NCI-H187 (cell line): Measurements from ENCODE around the gene VWA3B.
"Not testable (repeated sequence)": the region's sequence is repeated elsewhere in the genome, so short reads cannot be mapped to it uniquely, and the experiment has no call there.

Source experiments
- DNase-seq, 2 experiments: peaks; one replicate each; lab custom pipeline; 2025; lab: John Stamatoyannopoulos, UW

VWA3B gene, protein sequence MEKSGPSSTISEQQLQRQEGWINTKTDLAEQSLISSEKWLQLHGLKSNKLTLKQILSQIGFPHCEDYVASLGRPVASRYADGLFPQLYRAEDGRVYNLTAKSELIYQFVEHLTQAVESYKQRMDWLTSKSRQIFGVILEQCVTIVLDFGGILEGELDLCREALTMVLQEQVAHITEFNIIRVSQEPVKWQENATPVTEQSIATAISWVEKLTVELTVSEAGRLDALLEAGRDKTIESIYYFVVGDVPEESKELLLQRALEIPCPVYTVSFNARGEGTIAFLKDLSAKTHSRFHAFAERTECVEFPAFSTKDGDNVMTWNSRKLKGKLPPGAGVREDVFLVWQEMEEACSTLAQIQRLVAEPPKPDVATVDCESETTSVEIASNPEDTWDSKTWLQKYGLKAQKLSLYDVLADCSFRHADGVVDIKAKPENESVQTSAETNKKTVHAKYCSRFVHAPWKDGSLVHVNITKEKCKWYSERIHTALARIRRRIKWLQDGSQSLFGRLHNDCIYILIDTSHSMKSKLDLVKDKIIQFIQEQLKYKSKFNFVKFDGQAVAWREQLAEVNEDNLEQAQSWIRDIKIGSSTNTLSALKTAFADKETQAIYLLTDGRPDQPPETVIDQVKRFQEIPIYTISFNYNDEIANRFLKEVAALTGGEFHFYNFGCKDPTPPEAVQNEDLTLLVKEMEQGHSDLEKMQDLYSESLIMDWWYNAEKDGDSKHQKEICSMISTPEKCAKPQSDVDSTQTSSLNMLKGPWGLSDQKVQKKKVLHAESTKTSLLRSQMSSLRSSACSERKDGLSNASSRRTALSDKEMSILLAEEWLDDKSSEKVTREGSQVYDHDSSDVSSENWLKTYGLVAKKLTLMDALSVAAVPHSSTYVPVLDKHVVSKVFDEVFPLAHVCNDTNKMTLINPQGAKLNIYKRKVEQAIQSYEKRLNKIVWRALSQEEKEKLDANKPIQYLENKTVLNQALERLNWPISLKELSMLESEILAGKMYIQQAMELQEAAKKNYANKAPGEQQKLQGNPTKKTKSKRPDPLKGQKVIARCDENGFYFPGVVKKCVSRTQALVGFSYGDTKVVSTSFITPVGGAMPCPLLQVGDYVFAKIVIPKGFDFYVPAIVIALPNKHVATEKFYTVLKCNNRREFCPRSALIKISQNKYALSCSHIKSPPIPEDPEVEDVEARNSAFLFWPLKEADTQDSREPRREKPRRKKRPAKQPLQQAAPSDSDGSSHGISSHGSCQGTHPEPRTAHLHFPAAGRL (N-terminal part only)

DNA sequence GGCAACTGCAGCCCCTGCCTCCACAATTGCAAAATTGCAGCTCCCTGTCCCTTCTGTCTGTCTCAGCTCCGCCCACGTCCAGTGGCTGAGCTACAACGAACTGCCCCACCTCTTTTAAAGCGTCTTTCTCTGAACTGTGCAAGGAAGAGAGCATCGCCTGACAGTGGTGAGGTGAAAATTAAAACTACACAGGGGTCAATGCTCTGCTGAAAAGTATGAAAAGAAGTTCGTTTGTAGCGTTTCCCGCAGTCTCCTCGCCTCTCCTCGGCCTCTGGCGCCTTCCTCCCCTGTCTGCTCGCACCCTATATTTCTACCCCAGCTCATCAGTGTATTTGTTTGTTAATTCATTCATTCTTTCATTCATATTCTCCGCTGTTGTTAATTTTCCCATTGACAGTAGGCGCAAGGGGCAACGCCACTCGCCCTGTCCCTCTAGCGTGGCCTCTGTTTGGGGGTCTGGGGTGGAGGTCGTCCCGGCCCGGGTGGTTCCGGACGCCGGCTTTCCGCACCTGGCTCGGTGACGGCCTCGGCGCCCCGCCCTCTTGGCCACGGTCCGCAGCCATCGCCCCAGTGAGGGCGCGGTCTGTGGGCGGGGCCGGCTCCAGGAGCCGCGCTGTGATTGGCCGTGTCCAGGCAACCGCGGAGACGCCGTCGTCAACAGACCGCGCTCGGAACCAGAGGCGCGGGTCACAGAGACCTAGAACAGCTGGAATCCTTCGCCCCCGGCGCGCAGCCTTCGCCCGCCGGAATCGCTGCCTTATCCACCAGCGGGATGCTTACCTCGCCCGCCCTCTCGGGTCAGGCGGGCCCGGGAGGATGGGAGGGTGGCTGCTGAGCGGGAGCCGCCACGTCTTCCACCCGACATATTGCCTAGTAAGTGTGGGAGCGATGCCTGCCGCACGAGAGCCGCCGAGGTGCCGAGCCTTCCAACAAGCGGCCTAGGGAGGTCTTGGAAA, at the start of gene VWA3B:
Gene VWA3B (plus strand): TSS at position 677 of the 956 bp plus-strand sequence. CDS start 5,926 bp downstream, outside the sequence.
- DNase-seq: peak; percentile 67 to 80

DNA sequence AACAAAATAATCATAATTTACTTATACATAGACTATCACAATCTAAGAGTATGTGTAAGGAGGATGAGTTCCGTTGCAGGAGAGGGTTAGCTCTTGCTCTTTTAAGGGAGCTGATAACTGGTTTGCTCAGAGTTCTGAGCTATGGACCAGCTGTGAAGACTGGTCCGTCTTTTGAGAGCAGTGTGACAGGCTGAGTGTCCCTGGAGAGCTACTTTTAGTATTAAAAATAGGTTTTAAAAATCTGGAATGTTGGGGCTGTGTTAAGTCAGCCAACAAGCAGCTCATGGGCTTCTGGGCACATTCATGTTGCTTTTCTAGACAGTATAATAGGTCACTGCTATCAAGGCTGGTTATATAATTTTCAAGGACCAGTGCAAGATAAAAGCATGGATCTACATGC, 49.8 kb upstream of the VWA3B start:
- no peak for DNase-seq

DNA sequence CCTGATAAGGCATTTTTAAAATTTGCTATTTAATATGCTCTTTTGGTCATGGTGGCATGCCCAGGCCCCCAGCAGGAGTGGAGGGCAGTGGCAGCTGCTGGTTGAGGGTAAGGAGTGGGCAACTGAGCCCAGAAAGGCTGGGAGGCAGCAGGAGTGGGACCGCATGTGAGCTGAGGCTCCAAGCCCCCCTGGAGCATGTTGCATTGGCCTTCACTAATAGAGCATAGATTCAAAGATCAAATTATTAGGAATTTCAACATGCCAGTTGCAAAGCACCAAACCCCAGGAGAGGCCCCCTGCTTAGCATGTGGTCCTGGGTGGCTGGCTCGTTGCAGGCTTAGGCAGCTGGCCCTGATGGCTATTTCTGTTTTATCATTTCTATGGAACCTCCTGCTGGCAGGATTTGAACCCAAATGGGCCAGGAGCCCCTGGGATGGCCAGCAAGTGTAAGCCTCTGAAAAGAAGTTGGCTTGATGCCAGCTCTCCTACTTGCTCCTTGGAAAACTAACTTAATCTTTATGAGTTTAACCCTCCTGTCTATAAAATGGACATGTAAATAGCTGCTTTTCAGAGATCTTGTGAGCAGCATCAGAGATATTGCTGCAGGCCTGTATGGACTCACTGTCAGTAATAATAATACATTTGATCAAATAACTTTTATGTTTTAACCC, 49.2 kb upstream of the VWA3B start:
- no peak for DNase-seq

DNA sequence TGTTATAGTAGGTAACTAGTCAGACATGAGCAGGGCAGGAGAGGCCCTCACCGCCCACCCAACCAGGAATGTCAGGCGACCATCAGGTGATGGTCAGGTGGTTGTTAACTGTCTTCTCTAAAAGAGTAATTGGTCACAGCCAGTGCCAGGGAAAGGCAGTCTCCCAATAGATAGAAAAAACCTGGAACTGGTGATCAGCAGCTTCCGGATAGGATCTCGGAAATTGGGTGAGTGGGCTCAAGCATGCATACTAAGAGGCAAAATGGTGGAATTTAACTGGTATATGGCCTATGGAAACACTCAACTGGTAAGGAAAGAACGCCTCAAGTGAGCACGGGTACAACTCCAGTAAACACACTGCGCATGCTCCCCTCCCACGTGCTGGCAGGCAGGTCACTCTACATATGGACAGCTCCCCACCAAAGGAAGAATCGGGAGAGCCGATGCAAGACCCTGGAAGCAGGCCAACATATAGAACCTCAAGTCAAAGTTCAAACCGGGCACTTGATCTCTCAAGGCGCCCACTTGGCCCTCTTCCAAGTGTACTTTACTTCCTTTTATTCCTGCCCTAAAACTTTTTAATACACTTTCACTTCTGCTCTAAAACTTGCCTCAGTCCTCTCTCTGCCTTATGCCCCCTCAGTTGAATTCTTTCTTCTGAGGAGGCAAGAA, 47.7 kb upstream of the VWA3B start:
- DNase-seq: no peak

DNA sequence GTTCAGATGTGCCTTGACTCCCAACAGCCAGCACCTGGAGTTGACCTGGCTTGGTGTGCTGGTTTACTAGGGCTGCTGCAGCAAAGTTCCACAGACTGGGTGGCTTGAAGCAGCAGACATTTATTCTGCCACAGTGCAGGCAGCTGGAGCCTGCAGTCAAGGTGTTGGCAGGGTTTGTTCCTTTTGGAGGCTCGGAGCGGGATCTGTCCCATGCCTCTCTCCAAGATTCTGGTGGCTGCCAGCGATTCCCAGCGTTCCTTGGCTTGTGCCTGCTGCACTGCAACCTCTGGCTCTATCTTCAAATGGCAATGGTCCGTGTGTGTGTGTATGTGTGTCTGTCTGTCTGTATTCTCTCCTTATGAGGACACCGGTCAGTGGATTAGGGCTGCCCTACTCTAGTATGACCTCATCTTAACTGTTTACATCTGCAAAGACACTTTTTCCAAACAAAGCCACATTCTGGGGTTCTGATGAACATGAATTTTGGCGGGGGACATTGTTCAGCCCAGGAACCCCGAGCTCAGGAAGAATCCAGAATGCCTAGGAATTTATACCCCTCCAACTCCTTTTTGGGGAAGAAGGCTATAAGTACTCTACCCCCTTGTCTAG, 46.5 kb upstream of the VWA3B start:
- no peak for DNase-seq

DNA sequence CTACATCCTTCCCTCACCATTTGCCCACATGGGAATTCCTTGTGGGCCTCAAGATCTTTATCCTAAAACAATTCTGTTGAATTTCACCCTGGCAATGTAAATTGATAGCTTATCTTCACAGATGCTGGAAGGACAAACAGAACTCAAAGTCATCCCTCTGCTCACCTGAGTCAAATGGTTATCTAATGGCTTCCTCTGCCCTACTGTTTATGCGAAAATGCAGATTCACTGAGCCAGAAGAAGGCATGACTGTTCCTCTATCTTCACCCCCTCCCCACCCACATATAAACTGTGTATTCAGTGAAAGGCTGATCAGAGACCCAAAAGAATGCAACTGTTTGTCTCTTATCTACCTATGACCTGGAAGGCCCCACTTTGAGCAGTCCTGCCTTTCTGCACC, 43.9 kb upstream of the VWA3B start:
- DNase-seq: no peak

DNA sequence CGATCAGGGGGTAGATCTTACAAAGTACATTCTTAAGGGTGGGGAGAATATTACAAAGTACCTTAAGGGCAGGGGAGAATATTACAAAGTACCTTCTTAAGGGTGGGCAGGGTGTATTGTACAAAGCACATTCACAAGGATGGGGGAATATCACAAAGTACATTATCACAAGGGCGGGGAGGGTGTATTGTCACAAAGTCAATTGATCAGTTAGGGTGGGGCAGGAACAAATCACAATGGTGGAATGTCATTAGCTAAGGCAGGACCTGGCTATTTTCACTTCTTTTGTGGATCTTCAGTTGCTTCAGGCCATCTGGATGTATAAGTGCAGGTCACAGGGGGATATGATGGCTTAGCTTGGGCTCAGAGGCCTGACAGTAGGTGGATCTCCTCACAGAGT, 42.2 kb upstream of the VWA3B start:
- DNase-seq: not testable (repeated sequence)

DNA sequence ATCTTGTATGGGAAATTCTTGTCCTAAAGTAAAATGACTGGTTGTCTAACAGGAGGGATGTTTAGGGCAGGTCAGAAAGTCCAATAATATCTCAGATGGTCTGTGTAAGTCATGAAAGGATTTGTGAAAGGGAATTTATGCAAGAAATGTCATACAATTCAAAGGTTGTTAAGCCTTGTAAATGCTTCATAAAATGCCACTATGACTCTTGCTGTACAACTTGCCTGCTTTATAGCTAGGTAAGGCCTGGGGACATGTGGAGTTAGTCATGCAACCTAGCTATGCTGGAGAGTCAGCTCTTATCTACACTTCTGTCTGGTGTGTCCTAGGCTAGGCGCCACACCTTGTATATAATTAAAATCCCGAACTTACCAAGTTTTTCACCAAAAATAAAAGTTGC, 36.9 kb upstream of the VWA3B start:
- DNase-seq: no peak

DNA sequence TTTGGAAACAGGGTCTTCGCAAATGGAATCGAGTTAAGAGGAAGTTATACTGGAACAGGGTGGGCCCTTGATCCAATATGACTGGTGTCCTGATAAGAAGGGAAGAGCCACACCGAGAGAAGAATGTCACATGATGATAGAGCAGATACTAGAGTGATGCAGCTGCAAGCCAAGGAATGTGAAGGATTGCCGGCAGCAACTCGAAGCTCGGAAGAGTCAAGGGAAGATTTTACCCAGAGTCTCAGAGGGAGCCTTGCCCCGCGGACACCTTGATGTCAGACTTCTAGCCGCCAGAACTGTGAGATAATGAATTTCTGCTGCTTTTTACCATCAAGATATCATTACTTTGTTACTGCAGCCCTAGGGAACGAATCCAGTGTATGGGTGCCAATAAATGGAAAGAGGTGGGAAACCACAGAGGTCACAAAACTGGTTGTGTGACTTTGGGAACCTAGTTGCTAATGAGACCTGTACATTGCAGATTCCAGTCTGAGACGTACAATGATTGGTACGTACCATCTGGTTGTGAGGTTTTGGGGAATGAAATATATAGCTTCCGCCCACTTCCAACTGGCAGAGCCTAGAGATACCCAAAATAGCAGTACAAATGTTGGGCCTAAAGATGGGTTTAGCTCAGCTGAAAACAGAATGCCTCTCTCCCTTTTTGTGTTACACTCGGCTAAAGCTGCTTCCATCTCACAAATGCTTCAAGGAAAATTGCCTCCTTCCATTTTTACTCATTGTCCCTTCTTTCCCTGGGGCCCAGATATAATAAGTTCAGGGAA, 28.6 kb upstream of the VWA3B start:
- DNase-seq: no peak

DNA sequence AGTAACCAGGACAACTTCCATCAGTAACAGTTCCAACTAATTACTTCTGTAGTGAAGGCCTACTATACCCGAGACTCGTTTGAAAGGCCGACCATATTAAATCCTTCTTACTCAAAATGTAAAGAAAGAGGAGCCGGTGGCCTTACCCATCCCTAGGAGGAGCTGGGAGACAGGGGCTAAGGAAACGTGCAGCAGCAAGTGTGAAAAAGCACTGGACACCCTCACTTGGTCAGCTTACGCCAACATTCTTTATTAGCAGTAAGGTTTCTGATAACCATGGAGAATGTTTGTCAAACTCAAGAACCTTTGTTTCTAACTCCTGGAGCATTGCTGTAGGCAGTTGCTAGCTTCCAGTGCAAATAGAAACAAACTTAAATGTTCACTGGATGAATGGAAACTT, 26.7 kb upstream of the VWA3B start:
- DNase-seq: no peak

DNA sequence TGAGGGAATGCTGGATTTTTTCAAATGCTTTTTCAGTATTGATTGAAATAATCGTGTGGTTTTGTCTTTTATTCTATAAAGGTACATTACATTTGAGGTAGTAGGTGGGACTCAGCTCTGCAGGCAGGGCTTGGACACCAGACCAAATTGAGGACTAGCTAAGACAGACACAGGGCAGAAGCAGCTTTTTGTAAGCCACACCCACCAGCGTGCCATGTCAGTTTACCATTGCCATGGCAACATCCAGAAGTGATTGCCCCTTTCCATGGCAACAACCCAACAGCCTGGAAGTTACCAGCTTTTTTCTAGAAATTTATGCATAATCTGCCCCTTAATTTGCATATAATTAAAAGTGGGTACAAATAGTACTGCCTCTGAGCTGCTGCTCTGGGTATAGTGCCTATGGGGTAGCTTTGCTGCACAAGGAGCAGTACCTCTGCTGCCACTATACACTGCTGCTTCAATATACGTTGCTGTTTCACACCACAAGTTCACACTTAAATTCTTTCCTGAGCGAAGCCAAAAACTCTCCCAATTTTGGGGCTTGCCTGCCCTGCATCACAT, 23.6 kb upstream of the VWA3B start:
- no peak for DNase-seq

DNA sequence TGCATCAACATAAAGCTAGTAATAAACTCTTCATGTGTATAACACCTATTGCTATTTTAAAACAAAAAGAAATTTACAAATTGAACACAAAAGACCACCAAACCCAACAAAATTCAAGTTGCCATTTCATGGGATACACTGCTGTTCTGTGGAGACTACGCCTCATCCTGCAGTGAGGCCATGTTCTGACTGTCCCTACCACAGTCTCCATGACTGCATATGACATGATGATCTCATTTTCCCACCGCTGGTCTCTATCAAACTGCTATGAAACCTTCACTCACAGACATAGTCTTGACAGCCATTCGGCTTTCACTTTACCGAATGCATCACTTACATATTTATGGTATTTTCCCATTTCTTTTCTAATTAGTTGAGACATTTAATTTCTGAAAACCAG, 21.2 kb upstream of the VWA3B start:
- no peak for DNase-seq

DNA sequence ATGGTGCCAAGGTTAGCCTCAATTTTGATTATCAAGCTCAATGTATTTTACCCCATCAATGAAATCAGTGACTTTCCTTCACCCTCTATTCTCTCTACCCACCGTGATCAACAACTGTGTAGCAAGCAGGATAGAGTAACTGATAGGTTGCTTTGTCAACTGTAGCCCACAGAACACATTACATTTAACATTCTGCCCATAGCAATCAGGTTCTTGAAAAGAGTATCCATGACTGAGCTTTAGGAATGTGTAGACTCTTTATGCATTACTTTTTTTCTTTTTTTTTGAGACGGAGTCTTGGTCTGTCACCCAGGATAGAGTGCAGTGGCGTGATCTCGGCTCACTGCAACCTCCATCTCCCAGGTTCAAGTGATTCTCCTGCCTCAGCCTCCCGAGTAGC, 19.8 kb upstream of the VWA3B start:
- no peak for DNase-seq

DNA sequence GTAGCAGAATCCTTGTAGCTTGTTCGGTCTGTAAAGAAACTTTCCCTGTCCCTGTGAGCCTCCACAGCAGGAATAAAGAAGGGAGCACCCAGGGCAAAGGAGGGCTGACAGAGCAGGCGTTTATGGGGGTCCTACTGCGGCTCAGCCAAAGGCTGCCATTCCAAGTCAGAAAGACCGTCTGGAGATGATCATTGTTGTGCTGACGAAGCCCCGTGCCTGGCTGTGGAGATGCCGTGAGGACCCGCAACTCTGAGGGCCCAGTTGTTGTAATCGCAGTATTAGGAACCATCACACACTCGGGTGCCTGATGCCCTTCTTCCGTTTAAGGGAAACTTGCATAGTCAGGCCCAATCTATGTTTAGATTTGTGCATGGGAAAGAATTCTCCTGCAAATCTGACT, 16.9 kb upstream of the VWA3B start:
- DNase-seq: no peak

DNA sequence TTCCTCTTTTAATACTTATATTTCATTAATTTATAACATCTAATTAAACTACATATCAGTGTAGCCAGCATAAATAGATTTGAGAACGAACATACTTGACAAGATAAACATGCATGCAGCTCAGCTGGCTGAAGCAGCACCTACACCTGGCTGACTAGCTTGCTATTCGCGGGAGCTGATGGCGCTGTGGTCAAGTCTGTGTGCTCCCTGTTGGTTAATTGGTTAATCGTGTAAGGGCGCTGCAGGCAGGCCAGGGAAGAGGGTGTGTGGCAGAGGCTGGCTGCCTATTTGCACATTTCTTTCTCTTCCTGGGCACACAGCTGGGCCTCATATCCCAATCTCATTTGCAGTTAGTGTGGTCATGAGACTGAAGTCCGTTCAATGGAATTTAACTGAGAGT, 14.5 kb upstream of the VWA3B start:
- no peak for DNase-seq

DNA sequence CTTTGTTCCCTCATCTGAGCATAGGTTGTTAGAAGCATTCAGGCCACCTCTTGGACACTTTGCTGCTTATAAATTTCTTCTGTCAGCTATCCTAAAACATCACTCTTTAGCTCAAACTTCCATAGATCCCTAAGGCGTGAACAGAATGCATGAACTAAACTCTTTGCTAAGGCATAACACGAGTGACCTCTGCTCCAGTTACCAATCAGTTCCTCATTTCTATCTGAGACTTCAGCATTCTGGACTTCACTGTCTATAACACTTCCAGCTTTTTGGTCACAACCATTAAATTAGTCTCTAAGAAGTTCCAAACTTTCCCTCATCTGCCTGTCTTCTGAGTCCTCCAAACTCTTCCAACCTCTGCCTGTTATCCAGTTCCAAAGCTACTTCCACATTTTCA, 8.3 kb upstream of the VWA3B start:
- no peak for DNase-seq

DNA sequence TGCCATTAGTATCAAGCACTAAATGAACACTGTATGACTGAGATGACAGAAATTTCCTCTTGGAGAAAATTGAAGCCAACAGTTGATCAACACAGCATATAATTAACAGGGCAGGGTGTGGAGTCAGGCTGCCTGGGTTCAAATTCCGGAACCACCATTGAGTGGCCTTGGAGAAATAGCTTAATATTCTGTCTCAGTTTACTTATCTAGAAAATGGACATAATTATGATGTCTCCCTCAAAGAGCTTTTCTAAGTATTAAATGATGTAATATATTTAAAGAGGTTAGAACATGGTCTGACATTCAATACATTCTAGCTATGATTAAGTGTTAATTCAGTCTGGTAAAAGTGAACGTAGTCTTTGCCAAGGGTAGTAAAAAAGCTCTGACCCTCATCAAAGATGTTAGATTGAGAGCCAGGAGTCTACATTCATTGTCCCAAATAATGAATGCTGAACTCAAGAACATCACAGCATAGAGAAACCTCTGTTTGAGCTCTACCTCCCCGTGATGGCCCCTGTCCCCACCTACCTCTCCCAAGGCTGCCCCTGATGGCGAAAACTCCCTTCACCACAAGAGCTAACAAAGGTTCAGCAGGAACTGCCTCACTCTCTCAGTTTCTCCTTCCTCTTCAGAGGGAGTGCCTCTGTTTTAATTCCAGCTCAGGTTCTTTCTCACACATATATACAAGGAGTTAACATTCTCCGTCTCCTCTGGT, 2.7 kb upstream of the VWA3B start:
- DNase-seq: no peak

DNA sequence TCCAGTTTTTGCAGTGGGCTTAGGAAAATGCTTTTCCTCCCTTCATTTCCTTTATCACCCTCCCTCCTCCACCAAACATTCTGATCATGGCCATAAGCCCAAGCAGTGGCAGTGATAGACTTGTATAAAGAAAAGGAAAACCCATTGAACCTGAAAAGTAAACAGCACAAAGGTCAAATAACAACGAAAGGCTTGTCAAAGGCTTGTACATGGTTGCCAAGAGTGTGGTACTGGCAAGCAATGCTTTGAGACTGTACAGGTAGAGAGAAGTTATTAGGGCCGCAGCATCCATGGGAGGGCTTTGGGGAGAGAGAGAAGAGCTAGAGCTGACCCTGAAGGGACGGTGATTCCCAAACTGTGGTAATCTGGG, 2.1 kb upstream of the VWA3B start:
- DNase-seq: no peak
